ENCODE data around the gene ZNF765. TPM values are rescaled to one million over a fixed set of nuclear protein-coding genes. Genes with fewer than 3 reads are reported as not detected.

Gene ZNF765
- total and polyA plus RNA-seq, 2 donors (not counting 1 experiment from before 2014, with no cell fraction given) = 5.3 to 24.0 TPM

GRCh38 chr19:53389978-53390377 is 5.0 kb upstream of the ZNF765 start:
- Histone ChIP-seq H3K27me3 (replicated peaks in 1 of 4; ENCODE audit: control extremely low read depth in 1 of 4, control insufficient read depth in 3 of 4, insufficient read depth in 4 of 4, low read length in 3 of 4) (no peaks in the 10 kb centered on the region), H3K27ac (ENCODE audit: low read length in 2 of 2) (no peak overlapping the region), H3K4me3 (ENCODE audit: control extremely low read depth in 1 of 5, extremely low read depth in 1 of 5, insufficient read depth in 1 of 5, low read depth in 2 of 5, low read length in 4 of 5) (no peak overlapping the region), H3K9me3 (ENCODE audit: control extremely low read depth in 1 of 3, control insufficient read depth in 2 of 3, insufficient read depth in 1 of 3, low read length in 2 of 3) (peaks cover 6 to 74% (median 16%) of the 10 kb centered on the region in 3 donors), H3K4me2 (replicated peaks; ENCODE audit: low read depth, low read length, poor library complexity, severe bottlenecking) (no peak overlapping the region), H4K20me1 (ENCODE audit: control insufficient read depth, insufficient read depth, low read length, poor library complexity, severe bottlenecking) (no peaks in the 10 kb centered on the region), H3K4me1 (ENCODE audit: control insufficient read depth in 2 of 2, insufficient read depth in 2 of 2, low read length in 2 of 2) (peaks cover 4 to 6% of the 10 kb centered on the region in 2 donors), H3K36me3 (replicated peaks in 1 of 2; ENCODE audit: control extremely low read depth in 1 of 2, control insufficient read depth in 1 of 2, extremely low read depth in 1 of 2, insufficient read depth in 2 of 2, low read length in 1 of 2) (no peaks in the 10 kb centered on the region), H2AFZ (ENCODE audit: insufficient read depth, low read depth, low read length, poor library complexity, severe bottlenecking) (no peak overlapping the region), H3K9ac (ENCODE audit: low read length) (no peak overlapping the region), H3K79me2 (ENCODE audit: control insufficient read depth, insufficient read depth, low read length) (no peaks in the 10 kb centered on the region)
- Mint-ChIP-seq H3K9me3 (ENCODE audit: insufficient read depth) (peaks cover 20% of the 10 kb centered on the region), H3K27ac (no peak overlapping the region), H3K4me1 (peaks cover 10% of the 10 kb centered on the region), H3K27me3 (no peaks in the 10 kb centered on the region), H3K4me3 (no peak overlapping the region)
- WGBS (ENCODE audit: insufficient coverage) = 64% methylated on average over 17 of the region's 22 CpGs
- no peak for TF ChIP-seq EZH2 (IDR thresholded peaks at IDR 0.05; ENCODE audit: borderline replicate concordance, insufficient read depth, low read depth, low read length, poor library complexity, severe bottlenecking)
- no peak for TF ChIP-seq CTCF (IDR thresholded peaks at IDR 0.05)
- no peak for ATAC-seq (ENCODE audit: low read depth)
- ChIA-PET CTCF (no interaction called here), POLR2A (no interaction called here)
- intact Hi-C loops (cut with micrococcal nuclease) = no loop called here
- no peak for DNase-seq

DNA sequence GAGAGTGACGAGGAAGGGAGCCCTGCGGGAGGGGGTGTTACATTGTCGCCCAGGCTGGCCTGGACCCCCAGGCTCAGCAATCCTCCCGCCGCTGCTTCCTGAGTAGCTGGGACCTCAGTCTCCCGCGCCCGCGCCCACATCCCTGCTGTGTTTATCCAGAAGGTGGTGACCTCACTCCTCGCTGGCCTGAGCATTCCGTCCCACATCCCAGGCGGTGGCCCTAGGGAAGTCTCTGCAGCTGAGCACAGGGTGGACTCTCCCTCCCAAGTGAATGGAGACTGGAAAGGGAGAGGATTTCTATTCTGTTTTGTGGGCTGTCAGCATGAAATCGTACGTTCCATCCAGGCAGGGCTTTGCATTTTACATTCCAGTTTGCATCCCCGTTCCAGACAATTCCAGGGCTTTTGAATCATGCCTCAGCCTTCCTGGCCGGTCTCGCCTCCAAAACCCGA is 401 bp upstream of the ZNF765 start:
- Histone ChIP-seq H3K27ac (ENCODE audit: low read length in 2 of 2) (no peak overlapping the region), H3K79me2 (ENCODE audit: control insufficient read depth, insufficient read depth, low read length) (peaks cover 20% of the 10 kb centered on the region), H3K36me3 (replicated peaks in 1 of 2; ENCODE audit: control extremely low read depth in 1 of 2, control insufficient read depth in 1 of 2, extremely low read depth in 1 of 2, insufficient read depth in 2 of 2, low read length in 1 of 2) (peaks cover 0 to 15% of the 10 kb centered on the region in 2 experiments), H3K4me1 (ENCODE audit: control insufficient read depth in 2 of 2, insufficient read depth in 2 of 2, low read length in 2 of 2) (peaks cover 11 to 16% of the 10 kb centered on the region in 2 donors), H2AFZ (ENCODE audit: insufficient read depth, low read depth, low read length, poor library complexity, severe bottlenecking) (peak overlapping the region; percentile 97), H3K9ac (ENCODE audit: low read length) (peak overlapping the region; percentile 77), H4K20me1 (ENCODE audit: control insufficient read depth, insufficient read depth, low read length, poor library complexity, severe bottlenecking) (no peaks in the 10 kb centered on the region), H3K9me3 (ENCODE audit: control extremely low read depth in 1 of 3, control insufficient read depth in 2 of 3, insufficient read depth in 1 of 3, low read length in 2 of 3) (peaks cover 0 to 47% (median 9%) of the 10 kb centered on the region in 3 donors), H3K4me3 (ENCODE audit: control extremely low read depth in 1 of 5, extremely low read depth in 1 of 5, insufficient read depth in 1 of 5, low read depth in 2 of 5, low read length in 4 of 5) (peak overlapping the region; percentile 25 to 85 (median 78)), H3K27me3 (replicated peaks in 1 of 4; ENCODE audit: control extremely low read depth in 1 of 4, control insufficient read depth in 3 of 4, insufficient read depth in 4 of 4, low read length in 3 of 4) (no peaks in the 10 kb centered on the region), H3K4me2 (replicated peaks; ENCODE audit: low read depth, low read length, poor library complexity, severe bottlenecking) (peak overlapping the region; percentile 89)
- H3K27ac Mint-ChIP-seq = peak overlapping the region; percentile 69
- POLR2A ChIA-PET = interaction anchor here (0.6 kb wide), 1 partner anchor 30 kb away, joined by 3 read pairs; no protein-coding TSS in a partner anchor
- H3K9me3 Mint-ChIP-seq (ENCODE audit: insufficient read depth) = peaks cover 7% of the 10 kb centered on the region
- H3K4me3 Mint-ChIP-seq = peak overlapping the region; percentile 86
- CTCF ChIA-PET = interaction anchor here (1.8 kb wide), 1 partner anchor 199 kb away, joined by 6 read pairs; no protein-coding TSS in a partner anchor
- TF ChIP-seq CTCF (IDR thresholded peaks at IDR 0.05) (no peak), EZH2 (IDR thresholded peaks at IDR 0.05; ENCODE audit: borderline replicate concordance, insufficient read depth, low read depth, low read length, poor library complexity, severe bottlenecking) (no peak)
- ATAC-seq (ENCODE audit: low read depth) (no peak), DNase-seq (no peak)
- peaks cover 30% of the 10 kb centered on the region for H3K4me1 Mint-ChIP-seq
- H3K27me3 Mint-ChIP-seq = no peaks in the 10 kb centered on the region
- intact Hi-C loops (cut with micrococcal nuclease) = loop anchor here (2.0 kb wide), 1 partner anchor 126 kb away; no protein-coding TSS in a partner anchor
- 29% methylated on average over 17 of the region's 18 CpGs for WGBS (ENCODE audit: insufficient coverage)

Data from B cell (primary cell).